HG03342 (cell line): ENCODE measurements around the gene RPS15.
"Not testable (repeated sequence)": the region's sequence is repeated elsewhere in the genome, so short reads cannot be mapped to it uniquely, and the experiment has no call there.

Source experiments
- ATAC-seq: cut with Tn5 transposase; IDR thresholded peaks from one replicate; pipeline ENCODE4 v1.9.1; 2021; ENCODE audit warnings: mild to moderate bottlenecking, moderate library complexity; ENCODE audit not compliant: unreplicated experiment

The RPS15 gene

GRCh38 chr19:1467215-1467489 lies 29.0 kb downstream of the RPS15 start:
- ATAC-seq = no peak

- no peak for ATAC-seq
Measured at GRCh38 chr19:1467490-1468273, 29.5 kb downstream of the RPS15 start.

DNA sequence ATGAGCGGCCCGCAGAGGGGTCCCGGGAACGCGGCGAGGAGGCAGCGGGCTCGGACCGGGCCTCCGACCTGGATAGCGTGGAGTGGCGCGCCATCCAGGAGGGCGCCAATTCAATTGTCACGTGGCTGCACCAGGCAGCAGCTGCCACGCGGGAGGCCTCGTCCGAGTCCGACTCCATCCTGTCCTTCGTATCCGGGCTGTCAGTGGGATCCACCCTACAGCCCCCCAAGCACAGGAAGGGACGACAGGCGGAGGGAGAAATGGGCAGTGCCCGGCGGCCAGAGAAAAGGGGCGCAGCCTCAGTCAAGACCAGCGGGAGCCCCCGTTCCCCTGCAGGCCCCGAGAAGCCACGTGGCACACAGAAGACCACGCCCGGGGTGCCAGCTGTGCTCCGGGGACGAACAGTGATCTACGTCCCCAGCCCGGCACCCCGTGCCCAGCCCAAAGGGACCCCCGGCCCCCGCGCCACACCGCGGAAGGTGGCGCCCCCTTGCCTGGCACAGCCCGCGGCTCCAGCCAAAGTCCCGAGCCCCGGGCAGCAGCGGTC lies 30.2 kb downstream of the RPS15 start:
- ATAC-seq = no peak

GRCh38 chr19:1468821-1469254 lies 30.6 kb downstream of the RPS15 start:
- ATAC-seq = no peak

DNA sequence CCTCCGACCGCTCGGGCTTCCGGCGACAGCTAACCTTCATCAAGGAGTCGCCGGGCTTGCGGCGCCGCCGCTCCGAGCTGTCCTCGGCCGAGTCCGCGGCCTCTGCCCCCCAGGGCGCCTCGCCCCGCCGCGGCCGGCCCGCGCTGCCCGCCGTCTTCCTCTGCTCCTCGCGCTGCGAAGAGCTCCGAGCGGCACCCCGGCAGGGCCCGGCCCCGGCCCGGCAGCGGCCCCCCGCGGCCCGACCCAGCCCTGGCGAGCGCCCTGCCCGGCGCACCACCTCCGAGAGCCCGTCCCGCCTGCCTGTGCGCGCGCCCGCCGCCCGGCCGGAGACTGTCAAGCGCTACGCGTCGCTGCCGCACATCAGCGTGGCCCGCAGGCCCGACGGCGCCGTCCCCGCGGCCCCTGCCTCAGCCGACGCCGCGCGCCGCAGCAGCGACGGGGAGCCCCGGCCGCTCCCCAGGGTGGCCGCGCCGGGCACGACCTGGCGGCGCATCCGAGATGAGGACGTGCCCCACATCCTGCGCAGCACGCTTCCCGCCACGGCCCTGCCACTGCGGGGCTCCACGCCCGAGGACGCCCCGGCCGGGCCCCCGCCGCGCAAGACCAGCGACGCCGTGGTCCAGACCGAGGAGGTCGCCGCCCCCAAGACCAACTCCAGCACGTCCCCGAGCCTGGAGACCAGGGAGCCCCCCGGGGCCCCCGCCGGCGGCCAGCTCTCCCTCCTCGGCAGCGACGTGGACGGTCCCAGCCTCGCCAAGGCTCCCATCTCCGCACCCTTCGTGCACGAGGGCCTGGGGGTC lies 31.3 kb downstream of the RPS15 start:
- no peak for ATAC-seq

GRCh38 chr19:1470055-1470304 lies 31.8 kb downstream of the RPS15 start:
- no peak for ATAC-seq

GRCh38 chr19:1470305-1471009 lies 32.3 kb downstream of the RPS15 start:
- ATAC-seq = no peak

- no peak for ATAC-seq
Measured at GRCh38 chr19:1471010-1471514, 32.9 kb downstream of the RPS15 start.

GRCh38 chr19:1471515-1472160 lies 33.4 kb downstream of the RPS15 start:
- ATAC-seq = no peak

DNA sequence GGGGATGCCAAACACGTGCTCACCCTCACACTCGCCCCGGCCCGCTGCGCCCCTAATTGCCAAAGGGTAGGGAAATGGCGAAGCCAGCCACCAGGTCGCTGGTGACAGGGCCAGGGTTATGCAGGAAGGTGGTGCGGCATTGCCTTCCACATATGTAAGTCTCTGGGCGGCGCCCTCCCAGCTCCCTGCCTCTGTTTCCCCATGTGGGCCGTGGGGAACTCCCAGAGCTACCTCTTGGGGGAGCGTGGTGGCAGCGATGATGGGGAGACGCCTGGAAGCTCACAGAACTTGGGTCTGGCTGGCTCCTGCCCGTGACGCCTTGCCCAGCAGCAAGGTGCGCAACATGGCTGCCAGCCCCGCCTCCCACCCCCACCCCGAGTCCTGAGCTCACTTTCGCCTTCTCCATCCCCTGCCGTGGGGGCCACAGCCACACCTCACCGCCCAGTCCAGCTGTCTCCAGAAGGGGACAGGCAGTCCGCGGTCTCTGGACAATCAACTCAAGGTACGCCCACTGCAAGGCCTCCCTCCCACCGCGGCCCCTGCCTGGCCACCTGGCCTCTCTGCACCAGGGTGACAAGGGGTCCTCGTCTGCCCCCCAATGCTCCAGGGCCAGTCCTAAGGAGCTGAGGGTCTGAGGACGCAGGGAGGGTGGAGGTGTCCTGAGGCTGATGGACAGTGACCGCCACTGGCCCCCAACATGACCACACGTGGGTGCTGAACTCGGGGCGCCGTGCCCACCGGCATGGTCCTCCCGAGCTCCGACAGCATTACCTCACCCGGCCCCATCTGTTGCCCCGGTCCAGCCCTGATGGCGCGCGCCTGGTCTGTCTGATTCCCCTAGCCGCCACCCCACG lies 34.3 kb downstream of the RPS15 start:
- no peak for ATAC-seq

DNA sequence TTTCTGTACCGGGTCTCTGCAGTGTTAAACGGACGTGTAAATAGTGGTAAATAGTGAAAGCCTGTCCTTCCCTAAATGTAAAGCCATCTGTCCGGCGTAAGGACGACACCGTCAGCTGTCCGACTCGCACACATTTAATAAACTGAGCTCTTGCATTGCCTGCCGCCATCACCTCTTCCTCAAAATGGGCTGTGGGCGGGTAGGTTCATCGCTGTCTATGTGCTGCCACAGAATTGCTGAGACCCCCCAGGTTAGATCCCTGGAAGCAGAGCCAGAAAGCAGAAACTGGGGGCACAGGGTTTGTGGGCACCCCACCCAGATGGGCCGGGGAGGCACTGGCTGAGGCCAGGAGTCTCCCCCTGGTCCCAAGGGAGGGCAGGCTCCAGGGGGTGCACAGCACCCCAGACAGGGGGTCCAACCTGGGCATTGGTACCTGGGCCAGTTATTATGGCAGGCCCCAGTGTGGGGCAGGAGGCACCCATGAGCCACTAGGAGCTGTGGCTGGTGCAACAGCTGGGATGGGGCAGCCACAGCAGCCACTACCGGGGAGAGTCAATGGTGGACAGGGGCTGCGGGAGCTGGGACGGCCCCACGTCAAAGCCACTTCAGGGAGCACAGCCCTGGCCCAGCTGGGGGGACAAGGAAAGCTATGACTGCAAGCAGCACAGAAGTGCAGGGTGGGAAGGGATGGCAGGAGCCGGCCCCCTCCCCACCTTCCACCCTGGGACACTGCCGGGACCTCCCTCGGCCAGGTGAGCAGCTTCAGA lies 35.1 kb downstream of the RPS15 start:
- no peak for ATAC-seq

DNA sequence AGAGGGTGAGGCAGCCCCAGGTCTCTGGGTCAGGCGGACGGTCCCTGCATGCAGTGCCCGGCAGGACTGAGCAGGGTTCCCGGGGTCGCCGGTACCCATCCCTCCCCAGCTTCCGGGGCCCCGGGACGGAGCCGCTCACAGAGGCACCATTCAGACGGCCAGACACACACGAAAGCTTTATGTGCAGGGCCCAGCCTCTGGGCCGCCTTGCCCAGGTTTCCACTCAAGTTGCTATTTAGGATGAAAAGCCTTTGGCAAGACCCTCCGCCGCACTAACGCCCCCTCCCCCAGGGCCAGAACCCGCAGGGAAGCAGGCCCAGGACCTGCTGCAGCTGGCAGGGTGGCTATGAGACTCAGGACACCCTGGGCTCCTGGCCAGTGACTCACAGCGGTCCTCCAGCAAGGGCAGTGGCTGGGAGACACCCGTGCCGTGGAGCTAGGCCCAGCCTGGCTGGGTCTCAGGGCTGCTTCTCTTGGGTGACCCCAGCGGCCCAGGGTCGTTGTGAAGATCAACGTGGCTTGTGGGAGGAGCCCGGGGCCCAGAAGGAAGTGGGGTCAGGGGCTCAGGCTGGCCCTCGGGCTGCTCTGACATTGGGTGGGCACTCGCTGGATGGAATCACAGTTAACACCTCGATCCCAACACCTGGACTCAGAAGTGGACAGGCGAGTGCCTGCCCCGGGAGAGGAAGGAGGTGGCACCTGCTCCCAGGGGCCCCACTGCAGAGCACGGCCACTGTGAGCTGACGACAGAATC lies 36.0 kb downstream of the RPS15 start:
- ATAC-seq = no peak

GRCh38 chr19:1474765-1475351 lies 36.7 kb downstream of the RPS15 start:
- no peak for ATAC-seq

DNA sequence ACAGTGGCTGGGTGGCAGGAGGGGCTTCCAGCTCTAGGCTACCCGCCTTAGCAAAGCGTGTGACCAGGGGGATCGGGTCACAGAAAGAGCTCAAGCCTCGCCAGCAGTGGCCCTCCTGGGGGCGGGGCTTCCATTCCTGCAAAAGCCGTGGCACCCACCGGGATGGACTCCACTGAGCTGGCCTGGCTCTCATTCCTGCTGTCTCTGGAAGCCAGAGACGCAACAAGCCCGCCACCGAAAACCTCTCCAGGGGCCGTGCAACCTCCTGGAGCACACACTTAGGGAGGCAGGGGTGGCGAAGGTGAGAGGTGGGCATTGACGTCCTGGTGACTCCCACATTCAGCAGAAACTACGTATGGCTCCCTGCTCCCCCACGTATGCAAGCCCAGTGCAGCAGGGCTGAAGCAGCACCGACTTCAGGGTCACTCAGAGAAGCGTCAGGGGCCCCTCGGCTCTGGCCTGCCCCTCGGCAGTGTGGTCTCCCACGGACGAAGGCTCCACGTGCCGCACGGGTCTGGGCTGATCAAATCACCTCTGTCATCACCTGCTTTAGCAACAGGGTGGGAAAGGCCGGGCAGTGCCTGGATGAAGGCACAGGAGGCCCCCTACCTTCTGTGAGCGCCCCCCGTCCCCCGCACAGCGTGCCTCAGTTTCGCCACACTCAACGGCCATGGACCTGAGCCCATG lies 37.7 kb downstream of the RPS15 start:
- no peak for ATAC-seq

DNA sequence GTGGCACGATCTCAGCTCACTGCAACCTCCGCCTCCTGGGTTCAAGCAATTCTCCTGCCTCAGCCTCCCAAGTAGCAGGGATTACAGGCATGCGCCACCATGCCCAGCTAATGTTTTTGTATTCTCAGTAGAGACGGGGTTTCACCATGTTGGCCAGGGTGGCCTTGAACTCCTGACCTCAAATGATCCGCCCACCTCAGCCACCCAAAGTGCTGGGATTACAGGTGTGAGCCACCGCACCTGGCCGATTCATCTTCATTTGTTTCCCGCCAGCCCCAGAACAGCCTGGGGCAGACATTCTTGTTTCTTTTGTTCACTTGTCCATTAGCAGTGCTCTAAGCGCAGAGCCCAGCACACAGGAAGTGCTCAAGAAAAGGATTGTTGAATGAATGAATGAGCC lies 38.9 kb downstream of the RPS15 start:
- not testable (repeated sequence) for ATAC-seq

DNA sequence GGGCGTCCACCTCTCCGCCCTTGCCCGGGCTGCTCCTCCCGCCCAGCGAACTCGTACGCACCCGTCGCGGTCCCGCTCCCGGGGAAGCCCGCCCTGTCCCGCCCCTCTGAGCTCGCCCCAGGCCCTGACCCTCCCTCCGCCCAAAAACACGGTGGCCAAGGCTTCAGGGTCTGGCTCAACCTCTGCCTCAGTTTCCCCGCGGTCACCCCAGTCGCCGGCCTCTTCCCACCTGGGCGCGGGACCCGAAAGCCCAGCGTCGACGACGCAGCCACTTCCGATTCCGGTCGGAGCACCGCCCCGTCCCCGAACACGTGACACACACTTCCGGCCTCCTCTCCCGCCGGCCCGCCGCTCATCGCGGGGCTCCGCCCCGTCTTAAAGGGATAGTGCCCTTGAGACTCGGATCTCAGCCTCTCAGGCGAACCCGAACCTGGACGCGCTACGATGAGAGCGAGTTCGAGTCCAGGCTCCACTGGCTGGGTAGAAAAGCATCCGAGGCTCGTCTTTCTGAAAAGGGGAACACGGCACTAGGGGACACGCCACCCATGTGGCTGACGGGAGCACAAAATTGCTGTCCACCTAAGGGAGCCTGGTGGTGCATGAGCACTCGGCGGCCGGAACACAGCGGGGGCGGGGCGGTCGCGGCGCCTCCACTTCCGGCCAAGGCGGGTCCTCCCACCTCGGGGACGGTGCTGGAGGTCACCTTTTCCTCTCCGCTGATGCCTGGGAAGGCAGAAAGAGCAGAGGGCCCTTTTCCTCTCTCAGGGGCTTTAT lies 40.9 kb downstream of the RPS15 start, which contains the start of gene C19orf25:
Gene C19orf25, minus strand, starts transcription at position 282 of the 774 bp plus-strand sequence. CDS start 312 bp downstream, outside the sequence.
- ATAC-seq = peak; percentile 90
